Fibroblast of pulmonary artery (primary cell): Measurements from ENCODE around the gene GAD1.
A peak's percentile ranks its signal among the peaks of the same experiment; 100 is the strongest.

Source experiments
- DNase-seq: peaks from one replicate; pipeline ENCODE4 v3.0.0-alpha.2; 2010; ENCODE audit warnings: low read depth
- H3K4me3 ChIP-seq: replicated peaks from 2 replicates; pipeline ENCODE4 v1.5.1; 2011; ENCODE audit warnings: low read depth, mild to moderate bottlenecking, control low read depth, low read length, moderate library complexity
- TF ChIP-seq, protein P1 (sequence below): IDR thresholded peaks from 2 replicates; pipeline ENCODE4 v1.5.1; 2011; ENCODE audit warnings: mild to moderate bottlenecking, control low read depth, low read length, inconsistent platforms; ENCODE audit errors: missing control alignments

Gene GAD1

DNA sequence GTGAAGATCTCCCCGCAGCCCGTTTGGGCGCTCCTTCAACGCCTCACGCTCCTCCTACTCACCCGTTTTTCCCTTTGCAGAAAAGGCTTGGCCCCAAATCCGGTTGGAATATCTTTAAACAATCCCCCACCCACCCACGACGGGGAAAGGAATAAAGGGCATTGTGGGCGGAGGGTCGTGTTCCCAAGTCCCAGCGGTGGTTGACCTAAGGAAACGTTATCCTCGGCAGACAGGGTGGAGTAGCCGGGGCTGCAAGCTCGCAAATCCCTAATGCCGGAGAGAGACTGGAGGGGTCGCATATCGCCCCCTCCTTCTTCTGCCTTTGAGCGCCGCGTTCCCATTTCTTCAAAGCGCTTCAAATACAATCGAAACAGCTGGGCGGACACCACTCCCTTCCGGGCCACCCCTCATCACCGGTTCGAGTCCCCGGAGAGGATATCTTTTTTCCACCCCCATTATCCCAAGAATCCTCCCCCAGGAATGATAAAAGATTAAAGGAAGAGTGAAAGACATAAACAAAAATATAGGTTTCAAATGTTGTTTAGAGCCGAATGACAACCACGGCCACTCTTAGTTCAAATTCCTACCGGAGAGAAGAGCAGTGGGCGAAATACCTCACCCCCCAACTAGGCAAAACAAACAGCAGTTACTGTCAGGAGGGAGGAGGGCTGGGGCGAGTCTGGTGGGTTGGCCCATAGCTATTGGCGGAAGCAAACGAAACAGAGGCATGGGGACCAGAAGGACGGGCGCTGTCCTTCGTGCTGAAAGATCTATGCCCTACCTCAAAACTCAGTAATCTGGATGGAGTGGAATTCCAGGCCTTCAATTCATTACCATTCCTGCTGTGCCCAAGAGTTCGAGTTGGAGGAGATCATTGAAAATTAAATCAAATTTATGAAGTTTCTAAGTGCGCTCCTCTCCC lies 2.8 kb upstream of the GAD1 start:
- H3K4me3 ChIP-seq: no peak overlapping the region
- DNase-seq: peak; percentile 61
- TF ChIP-seq, protein P1, sequence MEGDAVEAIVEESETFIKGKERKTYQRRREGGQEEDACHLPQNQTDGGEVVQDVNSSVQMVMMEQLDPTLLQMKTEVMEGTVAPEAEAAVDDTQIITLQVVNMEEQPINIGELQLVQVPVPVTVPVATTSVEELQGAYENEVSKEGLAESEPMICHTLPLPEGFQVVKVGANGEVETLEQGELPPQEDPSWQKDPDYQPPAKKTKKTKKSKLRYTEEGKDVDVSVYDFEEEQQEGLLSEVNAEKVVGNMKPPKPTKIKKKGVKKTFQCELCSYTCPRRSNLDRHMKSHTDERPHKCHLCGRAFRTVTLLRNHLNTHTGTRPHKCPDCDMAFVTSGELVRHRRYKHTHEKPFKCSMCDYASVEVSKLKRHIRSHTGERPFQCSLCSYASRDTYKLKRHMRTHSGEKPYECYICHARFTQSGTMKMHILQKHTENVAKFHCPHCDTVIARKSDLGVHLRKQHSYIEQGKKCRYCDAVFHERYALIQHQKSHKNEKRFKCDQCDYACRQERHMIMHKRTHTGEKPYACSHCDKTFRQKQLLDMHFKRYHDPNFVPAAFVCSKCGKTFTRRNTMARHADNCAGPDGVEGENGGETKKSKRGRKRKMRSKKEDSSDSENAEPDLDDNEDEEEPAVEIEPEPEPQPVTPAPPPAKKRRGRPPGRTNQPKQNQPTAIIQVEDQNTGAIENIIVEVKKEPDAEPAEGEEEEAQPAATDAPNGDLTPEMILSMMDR: no peak

DNA sequence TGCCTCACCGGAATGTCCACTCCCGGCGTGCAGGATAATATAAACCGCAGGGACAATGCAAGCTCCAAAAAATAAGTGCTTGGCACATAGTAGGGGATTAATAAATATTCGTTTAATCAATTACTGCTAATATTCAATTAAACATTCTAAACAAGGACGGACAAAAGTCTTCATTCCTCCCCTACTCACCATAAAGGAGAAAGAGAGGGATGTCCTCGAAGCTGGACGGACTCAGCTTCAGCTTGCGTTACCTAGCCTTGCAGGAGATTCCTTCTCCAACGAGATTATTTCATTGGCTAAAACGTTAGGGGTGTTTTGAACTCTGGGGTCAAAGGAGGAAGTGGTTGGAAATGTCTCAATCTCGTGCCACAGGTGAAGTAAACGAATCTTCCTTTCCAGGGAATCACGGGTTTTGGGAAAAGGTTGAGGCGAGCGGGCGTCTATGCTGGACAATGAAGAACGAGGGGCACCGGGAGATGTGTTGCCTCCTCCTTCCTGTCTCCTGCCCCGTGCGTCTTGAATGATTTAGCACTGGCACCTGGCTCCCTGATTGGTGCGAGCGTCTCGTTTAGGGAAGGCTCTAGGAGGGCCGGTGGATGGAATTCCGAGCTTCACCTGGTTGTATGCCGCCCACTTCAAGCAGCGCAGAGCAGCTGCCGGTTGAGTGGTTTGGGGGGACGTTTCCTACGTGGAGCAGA lies 2.0 kb upstream of the GAD1 start:
- TF ChIP-seq, protein P1: no peak
- H3K4me3 ChIP-seq: no peak overlapping the region
- no peak for DNase-seq

DNA sequence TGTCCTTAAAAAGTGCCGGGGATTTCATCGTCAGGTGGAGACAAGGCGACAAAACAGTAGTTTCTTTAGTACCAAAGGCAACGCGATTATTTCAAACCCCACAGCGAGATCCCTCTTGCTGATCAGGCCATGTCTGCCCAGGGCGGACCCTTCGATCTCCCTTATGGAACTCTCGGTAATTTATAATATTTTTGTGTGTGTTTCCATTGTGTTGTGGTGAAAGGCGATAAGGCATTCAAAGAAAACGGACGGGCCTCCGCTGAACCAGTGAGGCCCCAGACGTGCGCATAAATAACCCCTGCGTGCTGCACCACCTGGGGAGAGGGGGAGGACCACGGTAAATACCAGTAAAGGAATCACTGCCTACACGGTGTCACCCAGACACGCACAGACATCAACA lies 1.4 kb upstream of the GAD1 start:
- no peak overlapping the region for H3K4me3 ChIP-seq
- DNase-seq: no peak
- TF ChIP-seq, protein P1: no peak

DNA sequence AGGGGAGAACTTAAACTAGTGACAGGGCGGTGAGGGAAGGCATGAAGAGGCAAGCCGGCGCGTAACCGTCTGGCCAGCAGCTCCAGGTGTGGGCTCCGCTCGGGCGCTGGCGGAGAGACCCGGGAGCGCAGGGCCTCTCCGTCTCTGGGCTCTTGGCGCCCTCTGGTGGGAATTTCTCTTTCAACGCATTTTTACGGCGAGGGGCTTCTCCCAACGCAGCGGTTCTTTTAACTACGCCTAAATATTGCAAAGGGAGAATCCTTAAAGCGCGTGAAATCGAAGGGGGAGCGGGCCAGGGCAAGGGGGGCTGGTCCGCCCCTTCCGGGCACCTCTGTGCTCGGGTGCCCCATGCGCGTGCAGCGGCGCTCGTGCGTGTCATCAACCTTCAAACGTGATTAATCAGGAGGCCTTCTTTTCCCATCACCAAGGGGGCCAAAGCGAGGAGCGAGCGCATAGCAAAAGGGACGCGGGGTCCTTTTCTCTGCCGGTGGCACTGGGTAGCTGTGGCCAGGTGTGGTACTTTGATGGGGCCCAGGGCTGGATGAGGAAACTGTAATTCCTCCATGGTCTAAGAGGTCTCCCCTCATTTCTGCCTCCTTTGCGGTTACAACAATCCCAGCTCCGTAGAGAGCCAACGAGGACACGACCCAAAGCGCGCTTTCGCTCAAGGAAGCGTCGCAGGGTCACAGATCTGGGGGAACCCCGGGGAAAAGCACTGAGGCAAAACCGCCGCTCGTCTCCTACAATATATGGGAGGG lies 762 bp upstream of the GAD1 start:
- TF ChIP-seq, protein P1: peak; percentile 57
- peak; percentile 46 for DNase-seq
- H3K4me3 ChIP-seq: no peak overlapping the region

DNA sequence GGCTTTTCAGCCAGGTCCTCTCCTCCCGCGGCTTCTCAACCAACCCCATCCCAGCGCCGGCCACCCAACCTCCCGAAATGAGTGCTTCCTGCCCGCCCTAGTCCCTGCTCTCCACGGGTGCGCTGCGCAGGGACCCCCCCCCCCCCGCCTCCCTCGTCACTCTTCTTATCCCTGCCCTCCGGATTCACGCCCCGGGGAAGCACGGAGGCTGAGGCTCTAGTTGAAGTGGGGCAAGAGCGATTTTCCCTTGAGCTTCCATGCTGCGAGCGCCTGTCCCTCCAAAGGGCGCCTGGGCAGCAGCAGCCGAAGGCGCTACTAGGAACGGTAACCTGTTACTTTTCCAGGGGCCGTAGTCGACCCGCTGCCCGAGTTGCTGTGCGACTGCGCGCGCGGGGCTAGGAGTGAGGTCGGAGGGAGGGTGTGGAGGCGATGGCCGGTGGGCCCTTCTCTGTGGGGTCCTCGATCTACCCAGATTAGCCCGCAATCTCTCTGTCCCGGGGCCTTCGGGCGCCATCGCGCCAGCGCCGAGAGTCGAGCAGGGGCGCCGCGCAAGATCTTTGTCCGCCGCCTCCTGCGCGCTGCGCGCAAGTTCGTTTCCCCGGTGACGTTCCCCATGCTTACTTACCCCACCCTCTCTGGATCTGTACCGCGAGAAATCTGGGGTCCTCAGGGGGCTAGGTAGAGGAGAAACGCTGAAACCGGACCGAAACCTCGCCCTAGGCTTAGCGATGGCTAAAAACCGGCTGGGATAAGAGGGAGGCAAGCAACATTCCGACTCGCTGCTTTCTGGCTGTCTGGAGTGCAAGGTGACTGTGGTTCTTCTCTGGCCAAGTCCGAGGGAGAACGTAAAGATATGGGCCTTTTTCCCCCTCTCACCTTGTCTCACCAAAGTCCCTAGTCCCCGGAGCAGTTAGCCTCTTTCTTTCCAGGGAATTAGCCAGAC lies 677 bp downstream of the GAD1 start:
- H3K4me3 ChIP-seq: peak overlapping the region; percentile 27
- peak; percentile 10 for DNase-seq
- TF ChIP-seq, protein P1: no peak
